Right lobe of liver (tissue), 6 donors: ENCODE data around the gene NAALADL2. TPM values are rescaled to one million over a fixed set of nuclear protein-coding genes. Genes with fewer than 3 reads are reported as not detected.

Source experiments
- ATAC-seq, 4 donors: fragments of 200-7000 bp; cut with Tn5 transposase; one replicate each; pipeline ENCODE4 v1.9.1; 2020; ENCODE audit warnings: mild to moderate bottlenecking in 4 of 4, moderate library complexity in 4 of 4
- DNase-seq, 3 donors: peaks; one replicate each; pipeline ENCODE4 v3.0.0-alpha.2; 2020
- H3K27ac ChIP-seq, 3 donors: fragments of 200-600 bp; one replicate each; pipeline ENCODE4 v1.8.0; 2022
- H3K27me3 ChIP-seq, 2 donors: fragments of 200-600 bp; one replicate each; pipeline ENCODE4 v1.8.0; 2022
- H3K36me3 ChIP-seq, 4 donors: fragments of 200-600 bp; sonication (generic) in 1 of 4; one replicate each; pipeline versions ENCODE4 v1.5.1 to v1.8.0; 2017 to 2022; ENCODE audit warnings: control low read depth in 1 of 4
- H3K4me1 ChIP-seq, 4 donors: fragments of 200-600 bp; sonication (generic) in 1 of 4; one replicate each; pipeline versions ENCODE4 v1.5.1 to v1.8.0; 2017 to 2022; ENCODE audit warnings: control low read depth in 1 of 4
- H3K4me3 ChIP-seq, 3 donors: fragments of 200-600 bp; one replicate each; pipeline ENCODE4 v1.8.0; 2022
- H3K9me3 ChIP-seq, 4 donors: fragments of 200-600 bp; sonication (generic) in 1 of 4; one replicate each; pipeline versions ENCODE4 v1.5.1 to v1.8.0; 2017 to 2022; ENCODE audit warnings: control low read depth in 1 of 4
- CTCF ChIP-seq, 4 donors: fragments of 200-600 bp in 3 of 4; fragments of 450-650 bp in 1 of 4; IDR thresholded peaks; one replicate each; pipeline versions ENCODE4 v1.5.1 to v1.8.0; 2016 to 2022; ENCODE audit warnings: antibody characterized with exemption in 4 of 4, mild to moderate bottlenecking in 2 of 4
- POLR2A ChIP-seq: fragments of 450-650 bp; IDR thresholded peaks from one replicate; pipeline ENCODE4 v1.6.1; 2017; ENCODE audit warnings: antibody characterized with exemption, mild to moderate bottlenecking
- WGBS: methylation state at CpG from one replicate; pipeline ENCODE4 v1.1.6; 2018; ENCODE audit warnings: low coverage, low lambda C conversion rate; ENCODE audit not compliant: insufficient coverage; ENCODE audit errors: missing lambda C conversion rate; 5-methylcytosine and 5-hydroxymethylcytosine counted together
- intact Hi-C, 2 donors: fragments of 100-400 bp; cut with DNase I; formaldehyde crosslinking; loops; one replicate each; pipeline versions ENCODE4 v1.11.2 to v1.14.1; 2022
- total RNA-seq, 6 experiments: library from RNA; depleted of rRNA in 2 of 6; stranded (reverse); fragments of >200 nt in 2 of 6; fragmentation: NEBNext Ultra II Directional in 3 of 6; extraction: Animal tissue kit (Norgen Biotek cat#: 25700) in 3 of 6; gene quantifications; one replicate each; pipeline versions ENCODE4 v1.1.0 to v1.2.4, GENCODE V29; 2016 to 2023
- donor health status: DM: no; HTN: yes; CAD: no.
- donor health status: DM: no; HTN: no; CAD: no.
- donor health status: DM: no; HTN: no; CAD: no.
- donor health status: DM: no; HTN: yes; CAD: no.
- donor health status: DM: no; HTN: yes; CAD: no.

NAALADL2 gene
- total RNA-seq, 6 experiments from 2014 or later: 0.86 to 4.9 (median 3.2) TPM

GRCh38 chr3:175088766-175089380 is 229.7 kb downstream of the NAALADL2 start:
- intact Hi-C loops: no loop called here
- no peak for DNase-seq
- ATAC-seq: peak; percentile 39 to 53 (median 50)
- H3K36me3 ChIP-seq: no peaks in the 10 kb centered on the region
- H3K9me3 ChIP-seq: no peaks in the 10 kb centered on the region
- H3K4me1 ChIP-seq: peaks cover 0 to 11% (median 0%) of the 10 kb centered on the region in 4 donors
- WGBS: 47% methylated on average over 3 of the region's 3 CpGs
- H3K27ac ChIP-seq: no peak overlapping the region
- TF ChIP-seq CTCF (IDR thresholded peaks at IDR 0.05) (no peak), POLR2A (no peak)
- H3K27me3 ChIP-seq: no peaks in the 10 kb centered on the region
- H3K4me3 ChIP-seq: no peak overlapping the region

- peak; percentile 52 to 89 (median 82) for ATAC-seq
- Histone ChIP-seq H3K36me3 (no peaks in the 10 kb centered on the region), H3K9me3 (no peaks in the 10 kb centered on the region), H3K4me1 (peaks cover 0 to 19% (median 0%) of the 10 kb centered on the region in 4 donors), H3K27me3 (no peaks in the 10 kb centered on the region), H3K27ac (no peak overlapping the region), H3K4me3 (peak overlapping the region in 2 of 3 donors; percentile 5 to 10)
- intact Hi-C loops: no loop called here
- 42% methylated on average over 7 of the region's 7 CpGs for WGBS
- no peak for DNase-seq
- TF ChIP-seq CTCF (IDR thresholded peaks at IDR 0.05): no peak
- TF ChIP-seq POLR2A: no peak
These were observed 232.4 kb downstream of the NAALADL2 start for GRCh38 chr3:175091426-175092114.

GRCh38 chr3:175093748-175094147 is 234.6 kb downstream of the NAALADL2 start:
- Histone ChIP-seq H3K9me3 (no peaks in the 10 kb centered on the region), H3K27me3 (no peaks in the 10 kb centered on the region), H3K4me3 (no peak overlapping the region), H3K36me3 (no peaks in the 10 kb centered on the region), H3K4me1 (peaks cover 0 to 19% (median 0%) of the 10 kb centered on the region in 4 donors), H3K27ac (no peak overlapping the region)
- WGBS: 64% methylated on average over 3 of the region's 3 CpGs
- intact Hi-C loops: no loop called here
- TF ChIP-seq CTCF (IDR thresholded peaks at IDR 0.05) (no peak), POLR2A (no peak)
- DNase-seq: no peak
- ATAC-seq: no peak

GRCh38 chr3:175094344-175094743 is 235.2 kb downstream of the NAALADL2 start:
- no peak overlapping the region for H3K27ac ChIP-seq
- no peaks in the 10 kb centered on the region for H3K27me3 ChIP-seq
- H3K4me1 ChIP-seq: peaks cover 0 to 19% (median 0%) of the 10 kb centered on the region in 4 donors
- H3K36me3 ChIP-seq: no peaks in the 10 kb centered on the region
- H3K9me3 ChIP-seq: no peaks in the 10 kb centered on the region
- intact Hi-C loops: no loop called here
- ATAC-seq (no peak), DNase-seq (no peak)
- no peak overlapping the region for H3K4me3 ChIP-seq
- no peak for TF ChIP-seq CTCF (IDR thresholded peaks at IDR 0.05)
- no peak for TF ChIP-seq POLR2A
- 81% methylated on average over 2 of the region's 2 CpGs for WGBS
